ENCODE results near the gene ETFA. TPM values are rescaled to one million over a fixed set of nuclear protein-coding genes. Genes with fewer than 3 reads are reported as not detected.

The ETFA gene
- total RNA-seq, 4 donors from 2014 or later: 179 to 261 (median 227) TPM

DNA sequence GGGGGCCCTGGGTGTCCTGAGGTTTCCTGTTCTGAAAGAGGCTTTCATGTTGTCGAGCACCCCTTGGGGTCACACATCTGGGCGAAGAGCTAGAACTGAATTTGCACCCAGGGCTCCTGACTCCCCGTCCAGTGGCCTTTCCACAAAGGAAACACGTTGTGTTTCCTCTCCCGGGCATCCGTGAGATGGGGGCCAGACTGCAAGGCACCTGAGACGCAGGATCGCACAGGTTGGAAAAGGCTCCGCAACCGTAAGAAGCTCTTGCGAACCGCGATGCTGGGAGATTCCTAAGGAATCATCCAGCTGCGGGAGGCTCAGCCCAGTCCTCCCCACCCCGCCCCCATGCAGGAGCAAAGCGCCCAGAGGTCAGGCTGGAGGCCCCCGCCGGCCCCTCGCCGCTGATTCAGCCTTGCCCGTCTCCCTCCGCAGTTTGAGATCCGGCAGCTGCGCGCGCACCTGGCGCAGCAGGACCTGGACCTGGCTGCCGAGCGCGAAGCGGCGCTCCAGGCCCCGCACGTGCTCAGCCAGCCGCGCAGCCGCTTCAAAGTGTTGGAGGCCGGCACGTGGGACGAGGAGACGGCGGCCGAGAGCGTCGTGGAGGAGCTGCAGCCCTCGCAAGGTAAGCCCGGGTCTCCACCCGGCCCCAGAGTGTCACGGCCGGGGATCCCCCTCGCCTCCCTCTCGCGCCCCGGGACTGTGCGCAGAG, 119.6 kb downstream of the ETFA start:
- ATAC-seq: no peak
- H3K9me3 ChIP-seq: no peaks in the 10 kb centered on the region
- H3K27ac ChIP-seq: peak overlapping the region in 2 of 4 donors; percentile 51 to 68
- in situ Hi-C loops (cut with MboI; ENCODE audit: low sequenced_read_pairs in 4 of 4): loop anchor here (10.0 to 25.0 kb wide), 3 partner anchors 123 to 146 kb away; partner anchors contain the start of genes ISL2 (in 3 of the 4) and ETFA (in 1 of the 4)
- no peaks in the 10 kb centered on the region for H3K27me3 ChIP-seq
- TF ChIP-seq, protein P1, sequence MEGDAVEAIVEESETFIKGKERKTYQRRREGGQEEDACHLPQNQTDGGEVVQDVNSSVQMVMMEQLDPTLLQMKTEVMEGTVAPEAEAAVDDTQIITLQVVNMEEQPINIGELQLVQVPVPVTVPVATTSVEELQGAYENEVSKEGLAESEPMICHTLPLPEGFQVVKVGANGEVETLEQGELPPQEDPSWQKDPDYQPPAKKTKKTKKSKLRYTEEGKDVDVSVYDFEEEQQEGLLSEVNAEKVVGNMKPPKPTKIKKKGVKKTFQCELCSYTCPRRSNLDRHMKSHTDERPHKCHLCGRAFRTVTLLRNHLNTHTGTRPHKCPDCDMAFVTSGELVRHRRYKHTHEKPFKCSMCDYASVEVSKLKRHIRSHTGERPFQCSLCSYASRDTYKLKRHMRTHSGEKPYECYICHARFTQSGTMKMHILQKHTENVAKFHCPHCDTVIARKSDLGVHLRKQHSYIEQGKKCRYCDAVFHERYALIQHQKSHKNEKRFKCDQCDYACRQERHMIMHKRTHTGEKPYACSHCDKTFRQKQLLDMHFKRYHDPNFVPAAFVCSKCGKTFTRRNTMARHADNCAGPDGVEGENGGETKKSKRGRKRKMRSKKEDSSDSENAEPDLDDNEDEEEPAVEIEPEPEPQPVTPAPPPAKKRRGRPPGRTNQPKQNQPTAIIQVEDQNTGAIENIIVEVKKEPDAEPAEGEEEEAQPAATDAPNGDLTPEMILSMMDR (IDR thresholded peaks at IDR 0.05 in 4 of 5, conservative IDR thresholded peaks at IDR 0.05 in 1 of 5): no peak
- TF ChIP-seq POLR2A (IDR thresholded peaks at IDR 0.05): no peak
- intact Hi-C loops (cut with DNase I; ENCODE audit: low total_unique reads): loop anchor here (2.0 kb wide), 3 partner anchors 43 to 139 kb away; partner anchors contain the start of gene ETFA
- H3K4me3 ChIP-seq: no peak overlapping the region
- peaks cover 24 to 37% of the 10 kb centered on the region in 2 donors for H3K4me1 ChIP-seq
- no peak for DNase-seq
- H3K36me3 ChIP-seq: no peaks in the 10 kb centered on the region

DNA sequence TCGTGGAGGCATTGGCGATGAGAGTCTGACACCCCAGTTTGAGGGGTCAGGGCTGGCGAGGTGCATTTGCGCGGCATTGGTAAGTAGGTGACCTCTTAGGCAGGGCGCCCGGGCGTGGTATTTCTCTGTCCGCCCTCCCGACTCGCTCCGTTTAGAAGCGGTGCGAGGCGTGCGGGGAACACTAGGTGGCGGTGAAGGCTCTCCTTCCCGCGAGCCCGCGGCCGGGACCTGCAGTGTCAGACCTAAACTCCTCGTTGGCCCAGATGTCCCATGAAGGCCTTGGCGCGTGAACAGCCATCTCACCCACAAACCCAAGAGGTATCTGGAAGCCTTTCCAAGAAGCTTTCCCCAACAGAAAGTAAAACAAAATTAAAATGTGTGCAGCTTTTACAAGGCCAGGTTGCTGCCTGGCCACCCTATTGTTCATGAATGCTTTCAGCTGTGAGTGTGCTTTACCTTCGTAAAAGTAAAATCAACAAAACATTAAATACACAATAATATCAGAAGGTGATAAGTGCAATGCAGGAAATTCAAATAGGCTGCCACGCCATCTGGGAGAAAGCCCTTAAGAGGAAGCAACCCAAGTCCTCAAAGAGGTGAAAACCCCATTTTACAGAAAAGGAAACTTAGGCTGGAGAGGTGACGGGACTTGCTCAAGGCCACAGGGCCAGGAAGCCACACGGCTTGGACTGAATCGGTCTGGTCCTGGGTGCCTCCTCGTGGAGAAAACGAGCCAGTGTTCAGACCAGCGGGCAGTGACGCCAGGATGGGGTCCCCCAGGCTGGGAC, 120.3 kb downstream of the ETFA start:
- TF ChIP-seq POLR2A (IDR thresholded peaks at IDR 0.05): no peak
- TF ChIP-seq, protein P1 (IDR thresholded peaks at IDR 0.05 in 4 of 5, conservative IDR thresholded peaks at IDR 0.05 in 1 of 5): peak; percentile 85 to 94 (median 90)
- Histone ChIP-seq H3K9me3 (no peaks in the 10 kb centered on the region), H3K4me1 (peaks cover 17 to 37% of the 10 kb centered on the region in 2 donors), H3K4me3 (peak overlapping the region in 1 of 4 donors; percentile 2), H3K27me3 (no peaks in the 10 kb centered on the region), H3K36me3 (no peaks in the 10 kb centered on the region), H3K27ac (peak overlapping the region; percentile 1 to 68 (median 56))
- DNase-seq (peak; percentile 61 to 83), ATAC-seq (peak; percentile 66 to 85)
- in situ Hi-C loops (cut with MboI; ENCODE audit: low sequenced_read_pairs in 4 of 4): loop anchor here (10.0 to 25.0 kb wide), 3 partner anchors 124 to 146 kb away; partner anchors contain the start of genes ISL2 (in 3 of the 4) and ETFA (in 1 of the 4)
- intact Hi-C loops (cut with DNase I; ENCODE audit: low total_unique reads): loop anchor here (2.0 kb wide), 3 partner anchors 44 to 140 kb away; partner anchors contain the start of gene ETFA

DNA sequence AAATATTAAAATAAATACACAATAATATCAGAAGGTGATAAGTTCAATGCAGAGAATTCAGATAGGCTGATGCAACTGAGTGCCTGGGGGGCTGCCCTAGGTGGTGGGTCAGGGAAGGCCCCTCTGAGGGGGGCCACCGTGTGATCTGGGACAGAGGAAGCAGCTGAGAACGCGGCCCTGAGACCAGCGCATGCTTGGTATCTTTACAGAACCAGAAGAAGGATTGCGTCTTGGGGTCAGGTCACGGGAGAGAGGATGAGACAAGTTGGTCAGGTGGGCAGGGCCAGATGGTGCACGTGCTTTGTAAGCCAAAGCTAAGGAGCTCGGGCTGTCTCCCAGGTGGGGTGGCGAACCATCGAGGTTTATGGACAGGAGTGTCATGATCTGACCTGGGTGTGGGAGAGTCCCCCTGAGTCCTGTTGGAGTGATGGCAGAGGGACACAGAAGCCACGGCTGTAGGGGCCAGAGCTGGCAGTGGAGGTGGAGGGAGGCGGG, 121.2 kb downstream of the ETFA start:
- Histone ChIP-seq H3K4me1 (peaks cover 12 to 35% of the 10 kb centered on the region in 2 donors), H3K9me3 (no peaks in the 10 kb centered on the region), H3K27me3 (no peaks in the 10 kb centered on the region), H3K36me3 (no peaks in the 10 kb centered on the region), H3K27ac (peak overlapping the region; percentile 1 to 68 (median 56)), H3K4me3 (no peak overlapping the region)
- ATAC-seq: peak; percentile 9 to 25
- intact Hi-C loops (cut with DNase I; ENCODE audit: low total_unique reads) (loop anchor here (2.0 kb wide), 3 partner anchors 45 to 141 kb away; partner anchors contain the start of gene ETFA), in situ Hi-C loops (cut with MboI; ENCODE audit: low sequenced_read_pairs in 4 of 4) (loop anchor here (10.0 to 25.0 kb wide), 3 partner anchors 125 to 147 kb away; partner anchors contain the start of genes ISL2 (in 3 of the 4) and ETFA (in 1 of the 4))
- TF ChIP-seq, protein P1 (IDR thresholded peaks at IDR 0.05 in 4 of 5, conservative IDR thresholded peaks at IDR 0.05 in 1 of 5): no peak
- no peak for TF ChIP-seq POLR2A (IDR thresholded peaks at IDR 0.05)
- DNase-seq: no peak

DNA sequence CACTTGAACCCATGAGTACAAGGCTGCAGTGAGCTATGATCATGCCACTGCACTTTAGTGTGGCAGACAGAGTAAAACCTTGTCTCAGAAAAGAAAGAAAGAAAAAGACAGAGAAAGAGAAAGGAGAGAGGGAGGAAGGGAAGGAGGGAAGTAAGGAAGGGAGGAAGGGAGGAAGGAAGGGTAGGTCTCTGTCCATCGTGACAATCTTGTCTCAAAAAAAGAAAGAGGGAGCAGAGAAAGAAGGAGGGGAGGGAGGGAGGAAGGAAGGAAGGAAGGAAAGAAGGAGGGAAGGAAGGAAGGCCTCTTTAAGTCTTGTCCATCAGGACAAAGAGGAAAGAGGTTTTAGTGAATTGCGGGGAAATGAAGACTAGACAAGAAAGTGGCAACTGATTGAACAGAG, 122.2 kb downstream of the ETFA start:
- H3K27ac ChIP-seq: peak overlapping the region in 1 of 4 donors; percentile 51
- no peaks in the 10 kb centered on the region for H3K27me3 ChIP-seq
- no peak for ATAC-seq
- H3K4me1 ChIP-seq: peaks cover 10 to 34% of the 10 kb centered on the region in 2 donors
- TF ChIP-seq POLR2A (IDR thresholded peaks at IDR 0.05): no peak
- TF ChIP-seq, protein P1 (IDR thresholded peaks at IDR 0.05 in 4 of 5, conservative IDR thresholded peaks at IDR 0.05 in 1 of 5): no peak
- no peaks in the 10 kb centered on the region for H3K36me3 ChIP-seq
- no peak for DNase-seq
- in situ Hi-C loops (cut with MboI; ENCODE audit: low sequenced_read_pairs in 4 of 4): loop anchor here in 1 of 4 donors (25.0 kb wide), 1 partner anchor 148 kb away; the partner anchor contains the start of gene ISL2
- intact Hi-C loops (cut with DNase I; ENCODE audit: low total_unique reads): loop anchor here (10.0 kb wide), 1 partner anchor 876 kb away; no protein-coding TSS in a partner anchor
- H3K9me3 ChIP-seq: no peaks in the 10 kb centered on the region
- no peak overlapping the region for H3K4me3 ChIP-seq

All from gastrocnemius medialis (tissue), 4 donors.